ENCODE data around the gene CCDC91.
"Not testable (repeated sequence)": the region's sequence is repeated elsewhere in the genome, so short reads cannot be mapped to it uniquely, and the experiment has no call there.

Gene CCDC91

GRCh38 chr12:28479097-28479496, 288.8 kb downstream of the CCDC91 start:
- not testable (repeated sequence) for DNase-seq

DNA sequence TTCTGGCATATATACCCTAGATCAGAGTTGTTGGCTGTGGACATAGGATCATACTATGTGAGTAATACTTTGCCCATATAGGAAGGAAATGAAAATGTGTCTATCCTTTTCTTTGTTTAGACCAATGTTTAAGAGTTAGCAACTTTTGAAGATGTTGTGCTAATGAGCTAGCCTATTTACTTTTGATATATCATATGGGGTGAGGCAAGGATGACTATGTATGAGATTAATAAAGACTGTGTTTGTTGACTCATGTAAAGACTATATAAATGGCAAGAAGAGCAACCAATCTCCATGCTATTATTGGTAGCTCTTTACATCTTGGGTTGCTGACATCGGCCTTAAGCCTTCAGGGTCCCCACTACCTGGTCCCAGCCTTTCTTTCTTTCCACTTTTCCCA, 289.4 kb downstream of the CCDC91 start:
- no peak for DNase-seq

DNA sequence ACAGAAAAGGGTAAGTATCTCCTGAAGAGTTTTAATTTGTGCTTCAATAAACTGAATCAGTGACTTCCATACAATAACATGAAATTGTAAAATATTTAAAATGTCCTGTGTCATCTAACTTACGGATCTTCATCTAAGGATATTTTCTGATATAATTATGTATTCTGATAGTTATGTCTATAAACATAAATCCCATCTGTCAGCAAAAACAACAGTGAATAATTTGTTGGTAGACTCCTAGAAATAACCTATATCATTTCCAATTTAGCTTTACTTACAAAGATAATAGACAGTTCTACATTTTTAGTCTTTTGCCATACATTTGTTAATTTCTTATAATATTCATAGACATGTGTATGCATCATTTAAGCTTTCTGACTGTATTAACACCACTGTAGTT, 293.9 kb downstream of the CCDC91 start:
- no peak for DNase-seq

DNA sequence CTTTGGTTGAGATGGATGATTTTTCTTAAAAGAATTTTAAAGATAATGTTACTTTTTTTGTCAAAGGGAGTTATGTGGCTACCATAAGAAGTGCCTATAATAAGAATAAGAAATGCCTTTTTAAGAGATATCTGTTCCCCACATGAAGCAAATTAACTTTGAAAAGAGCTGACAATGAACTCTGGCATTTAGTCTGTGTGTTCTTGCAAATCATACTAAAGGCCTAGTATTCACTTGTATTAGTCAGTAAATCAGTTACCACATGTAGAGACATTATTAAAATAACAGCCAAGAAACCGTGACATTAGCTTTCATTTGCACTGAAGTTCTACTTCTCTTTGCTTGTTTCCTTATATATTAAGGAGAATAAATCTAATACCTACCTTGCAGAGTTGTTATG, 296.3 kb downstream of the CCDC91 start:
- no peak for DNase-seq

DNA sequence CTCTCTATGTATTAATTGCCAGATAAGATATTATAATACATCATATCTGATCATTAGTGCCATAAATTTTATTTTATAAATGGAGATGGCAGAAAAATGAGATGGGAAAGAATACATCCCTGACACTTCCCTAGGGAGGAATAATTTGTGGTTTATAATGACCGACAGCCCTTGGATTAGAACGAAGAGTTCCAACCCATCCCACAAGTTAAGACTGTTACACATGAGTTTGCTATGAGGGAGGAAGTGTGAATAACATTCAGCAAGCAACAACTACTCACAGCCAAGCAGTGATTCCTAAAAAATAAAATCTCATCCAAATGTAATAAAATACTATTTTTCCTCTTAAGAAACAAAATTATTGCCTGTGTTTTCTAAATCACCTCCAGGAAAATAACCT, 299.0 kb downstream of the CCDC91 start:
- no peak for DNase-seq

- DNase-seq = no peak
Measured at GRCh38 chr12:28497889-28498411, 307.7 kb downstream of the CCDC91 start.

DNA sequence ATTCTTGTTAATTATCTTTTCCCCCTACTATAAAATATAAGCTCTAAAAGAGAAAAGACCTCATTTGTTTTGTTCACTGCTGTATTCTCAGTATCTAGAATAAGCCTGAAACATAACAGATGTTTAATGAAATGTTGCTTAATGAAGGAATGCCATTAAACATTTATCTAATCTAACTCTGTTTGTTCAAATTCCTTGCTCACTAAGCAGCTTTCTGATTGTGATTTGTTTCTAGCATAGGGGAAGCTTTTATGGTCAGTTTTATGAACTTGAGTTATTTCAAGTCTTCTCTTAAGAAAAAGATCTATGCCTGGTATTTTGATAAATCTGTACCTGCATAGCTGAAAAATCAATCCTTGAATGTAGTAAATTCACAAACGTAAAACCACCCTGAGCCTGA, 308.6 kb downstream of the CCDC91 start:
- no peak for DNase-seq

GRCh38 chr12:28500373-28501024, 310.2 kb downstream of the CCDC91 start:
- no peak for DNase-seq

DNA sequence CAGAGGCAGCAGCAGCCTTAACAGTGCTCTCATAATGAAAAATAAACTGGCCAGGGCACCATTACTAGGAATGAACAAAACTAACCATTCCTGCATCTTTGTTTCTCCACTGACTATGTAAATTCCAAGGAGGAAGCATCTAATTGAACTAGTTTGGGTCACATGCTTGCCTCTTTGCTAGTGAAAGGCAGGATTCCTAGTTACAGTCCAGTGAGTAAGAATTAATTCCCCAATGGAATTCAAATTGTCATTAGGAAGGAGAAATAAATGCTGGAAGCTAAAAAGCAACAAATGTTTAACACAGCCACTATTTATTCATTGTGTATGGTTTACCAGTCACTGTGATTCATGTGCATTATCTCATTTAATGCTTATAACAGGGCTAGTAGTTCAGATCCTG, 316.0 kb downstream of the CCDC91 start:
- DNase-seq = no peak

- no peak for DNase-seq
Measured at GRCh38 chr12:28507033-28507432, 316.8 kb downstream of the CCDC91 start.

DNA sequence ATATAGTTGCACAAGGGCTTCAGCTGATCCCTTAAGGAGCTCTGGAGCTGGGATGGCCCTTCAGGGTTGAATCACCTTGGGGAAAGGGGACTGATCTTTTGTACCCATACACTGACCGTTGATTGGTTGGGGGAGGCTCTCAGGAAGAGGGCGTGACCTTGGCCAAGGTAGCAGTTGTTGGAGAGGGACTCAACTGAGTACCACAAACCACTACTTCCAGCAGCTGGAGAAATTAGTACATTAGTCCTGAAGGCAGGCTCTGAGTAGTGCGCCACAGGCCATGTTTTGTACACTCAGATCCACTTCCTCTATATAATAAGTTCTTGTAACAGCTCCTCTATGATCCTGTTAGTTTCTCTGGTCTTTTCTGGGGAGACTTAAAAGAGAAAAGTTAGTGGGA, 317.6 kb downstream of the CCDC91 start:
- no peak for DNase-seq

DNA sequence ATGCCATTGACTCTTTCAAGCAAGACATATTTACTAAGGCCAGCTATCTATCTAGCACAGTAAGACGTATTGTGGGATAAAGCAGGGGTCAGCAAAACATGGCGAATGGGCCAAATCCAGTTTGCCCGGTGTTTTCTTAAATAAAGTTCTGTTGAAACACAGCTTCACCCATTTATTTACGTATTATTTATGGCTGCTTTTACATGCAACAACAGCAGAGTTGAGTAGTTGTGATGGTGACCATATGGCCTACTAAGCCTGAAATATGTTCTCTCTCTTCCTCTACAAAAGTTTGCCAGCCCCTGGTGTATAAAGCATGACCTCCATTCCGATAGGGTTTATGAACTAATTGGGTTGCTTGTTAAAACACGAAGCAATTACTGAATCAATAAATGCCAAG, 322.1 kb downstream of the CCDC91 start:
- no peak for DNase-seq

GRCh38 chr12:28512876-28513275, 322.6 kb downstream of the CCDC91 start:
- no peak for DNase-seq

DNA sequence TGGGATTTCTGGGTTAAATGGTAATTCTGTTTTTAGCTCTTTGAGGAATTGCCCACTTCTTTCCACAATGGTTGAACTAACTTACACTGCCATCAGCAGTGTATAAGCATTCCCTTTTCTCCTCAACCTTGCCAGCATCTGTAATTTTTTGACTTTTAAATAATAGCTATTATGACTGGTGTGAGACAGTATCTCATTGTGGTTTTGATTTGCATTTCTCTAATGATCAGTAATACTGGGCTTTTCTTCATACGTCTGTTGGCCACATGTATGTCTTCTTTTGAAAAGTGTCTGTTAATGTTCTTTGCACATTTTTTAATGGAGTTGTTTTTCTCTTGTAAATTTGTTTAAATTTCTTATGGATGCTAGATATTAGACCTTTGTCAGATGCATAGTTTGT, 323.7 kb downstream of the CCDC91 start:
- no peak for DNase-seq

GRCh38 chr12:28517101-28517500, 326.8 kb downstream of the CCDC91 start:
- no peak for DNase-seq

GRCh38 chr12:28527631-28528249, 337.5 kb downstream of the CCDC91 start:
- no peak for DNase-seq

DNA sequence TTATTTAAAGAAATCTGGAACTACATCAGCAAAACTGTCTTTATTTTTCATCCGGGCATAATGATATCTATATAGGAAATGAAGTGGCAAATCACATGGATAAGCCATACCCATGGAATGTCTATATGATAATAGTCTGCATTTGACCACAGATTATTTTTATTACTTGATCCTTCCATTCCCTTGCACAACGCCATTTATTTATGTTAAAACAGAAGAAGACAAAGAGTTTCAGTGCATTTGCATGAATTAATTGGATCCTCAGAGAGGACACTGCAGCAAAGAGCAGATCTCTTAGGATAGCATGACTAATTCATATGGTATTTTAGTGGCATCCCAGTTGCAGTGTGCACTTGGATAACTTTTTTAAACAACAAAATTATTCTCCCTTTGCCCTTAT, 345.0 kb downstream of the CCDC91 start:
- no peak for DNase-seq

DNA sequence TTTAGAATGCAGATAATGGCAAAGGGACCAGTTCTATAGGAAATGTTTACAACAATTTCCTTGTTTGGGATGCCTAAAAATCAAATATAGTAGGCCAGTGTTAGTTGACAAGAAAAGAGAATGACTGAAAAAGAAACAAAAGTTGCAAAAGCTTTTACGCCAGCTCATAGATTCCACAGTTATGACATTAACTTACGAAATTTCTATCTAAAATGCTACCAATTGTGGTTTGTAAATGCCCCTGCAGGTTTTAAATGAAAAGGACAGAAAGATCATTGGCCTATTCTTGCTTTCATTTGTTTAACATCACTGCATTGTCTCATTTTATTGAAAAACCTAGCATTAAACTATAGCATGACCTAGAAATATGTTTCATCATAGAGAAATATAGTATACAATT, 345.8 kb downstream of the CCDC91 start:
- no peak for DNase-seq

- DNase-seq = no peak
Measured at GRCh38 chr12:28537474-28537873, 347.2 kb downstream of the CCDC91 start.

DNA sequence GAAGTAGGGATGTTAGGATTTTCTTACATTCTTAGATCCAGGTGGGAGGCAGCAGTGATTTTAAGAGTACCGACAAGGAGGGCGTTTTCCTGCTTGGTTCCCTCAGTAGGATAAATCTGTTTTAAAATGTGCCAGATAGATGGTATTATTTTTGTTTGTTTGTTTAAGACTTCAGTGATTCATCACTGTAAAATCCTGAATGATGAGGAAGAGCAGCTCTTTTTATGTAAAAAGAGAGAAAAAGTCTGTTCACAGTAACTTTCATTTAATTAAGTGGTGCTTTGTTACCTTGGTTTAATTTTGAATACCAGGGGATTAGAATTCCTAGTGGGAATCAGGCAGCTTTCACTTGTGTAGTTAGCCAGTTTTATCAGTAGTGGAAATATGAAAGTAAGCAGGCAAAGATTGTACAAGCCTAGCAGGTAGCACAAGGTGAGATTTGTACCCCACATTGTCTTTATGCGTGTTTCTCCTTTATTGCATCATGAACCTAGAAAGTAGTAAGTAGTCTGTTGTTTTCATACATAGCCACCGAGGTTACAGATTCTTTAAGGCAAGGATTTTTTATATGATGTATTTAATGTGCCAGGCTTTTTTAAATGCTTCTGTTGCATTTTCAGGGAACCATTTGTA, 349.6 kb downstream of the CCDC91 start:
- no peak for DNase-seq

DNA sequence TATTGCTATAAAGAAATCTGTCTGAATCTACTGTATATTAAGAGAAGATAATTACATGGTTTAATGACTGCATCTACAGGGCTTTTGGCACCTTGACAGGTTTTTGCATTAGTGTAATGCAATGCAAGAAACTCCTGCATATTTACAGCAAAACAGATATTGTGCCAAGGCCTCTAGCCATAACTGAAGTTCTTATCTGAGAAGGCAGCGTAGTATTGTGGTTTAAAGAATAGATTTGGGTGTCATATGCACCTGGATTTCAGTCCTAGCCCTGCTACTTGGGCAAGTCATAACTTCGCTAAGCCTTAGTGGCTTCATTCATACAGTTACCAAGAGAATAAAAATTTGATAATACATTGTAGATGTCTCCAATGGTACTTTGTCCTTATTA, 350.1 kb downstream of the CCDC91 start:
- no peak for DNase-seq

- DNase-seq = no peak
Measured at GRCh38 chr12:28543021-28543890, 353.0 kb downstream of the CCDC91 start.
